ENCODE measurements around the gene CTDSPL.
"Not testable (repeated sequence)": the region's sequence is repeated elsewhere in the genome, so short reads cannot be mapped to it uniquely, and the experiment has no call there.

Gene CTDSPL

DNA sequence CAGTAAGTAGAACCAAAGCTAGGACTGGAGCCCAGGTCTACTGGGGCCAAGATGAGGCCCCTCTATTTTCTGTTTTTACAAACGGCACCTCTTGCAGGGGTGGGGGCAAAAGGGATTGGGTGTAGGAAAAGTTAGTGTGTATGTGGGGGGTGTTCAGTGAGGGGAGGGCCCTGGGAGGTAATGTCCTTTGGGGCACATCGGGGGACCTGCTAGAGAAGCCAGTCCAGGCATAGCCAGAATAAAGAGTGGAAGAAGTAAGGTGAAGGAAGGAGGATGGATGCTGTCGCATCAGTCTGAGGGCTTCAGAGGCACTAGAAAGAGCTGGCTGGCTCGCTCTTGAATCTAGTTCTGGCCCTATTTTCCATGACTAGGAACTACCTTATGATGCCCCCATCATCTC, 165.2 kb downstream of the CTDSPL start:
- ATAC-seq: no peak

DNA sequence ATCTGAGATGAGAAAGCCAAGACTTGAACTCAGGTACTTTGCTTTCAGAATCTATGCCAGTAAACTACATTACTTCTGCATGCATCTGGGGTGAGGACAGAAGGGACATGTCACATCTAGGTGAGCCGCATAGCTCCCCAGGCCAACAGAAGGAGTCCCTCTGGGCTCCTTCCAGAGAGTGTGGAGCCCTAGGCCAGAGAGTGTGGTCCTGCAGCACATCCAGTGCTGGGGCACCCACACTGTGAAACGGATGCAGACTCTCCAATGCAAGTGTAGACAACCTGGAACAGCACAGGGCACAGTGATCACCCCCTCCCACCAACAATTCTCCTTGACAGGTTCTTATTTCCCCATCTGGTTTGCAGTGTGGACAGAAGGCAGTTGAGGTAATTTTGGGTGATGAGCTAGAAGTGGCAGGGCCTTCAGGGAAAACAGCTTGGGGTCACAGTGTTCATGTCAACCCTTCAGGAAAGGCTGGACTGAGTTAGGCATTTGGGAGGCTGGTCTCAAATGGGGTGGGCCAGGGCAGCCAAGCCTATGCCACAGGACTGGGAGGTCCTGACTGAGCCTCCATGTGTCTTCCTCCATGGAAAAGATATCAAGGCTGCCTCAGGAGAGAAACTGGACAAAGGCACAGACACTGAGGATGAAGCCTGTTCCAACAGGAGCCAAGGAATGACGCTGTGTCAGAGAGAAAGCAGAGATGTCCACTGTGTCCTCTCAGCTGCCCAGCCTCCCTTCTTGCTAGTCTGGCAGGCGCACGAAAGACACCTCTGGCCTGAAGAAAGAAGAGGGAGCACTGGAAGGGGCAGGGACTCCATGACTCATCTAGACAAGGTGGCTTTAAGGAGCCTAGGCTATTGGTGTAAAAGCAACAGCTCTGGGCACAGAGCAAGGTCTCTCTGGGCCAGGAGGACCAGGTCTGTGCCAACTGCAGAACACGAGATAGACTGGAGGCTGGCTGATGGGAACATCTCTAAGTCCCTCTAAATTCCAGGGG, 166.1 kb downstream of the CTDSPL start:
- no peak for ATAC-seq

DNA sequence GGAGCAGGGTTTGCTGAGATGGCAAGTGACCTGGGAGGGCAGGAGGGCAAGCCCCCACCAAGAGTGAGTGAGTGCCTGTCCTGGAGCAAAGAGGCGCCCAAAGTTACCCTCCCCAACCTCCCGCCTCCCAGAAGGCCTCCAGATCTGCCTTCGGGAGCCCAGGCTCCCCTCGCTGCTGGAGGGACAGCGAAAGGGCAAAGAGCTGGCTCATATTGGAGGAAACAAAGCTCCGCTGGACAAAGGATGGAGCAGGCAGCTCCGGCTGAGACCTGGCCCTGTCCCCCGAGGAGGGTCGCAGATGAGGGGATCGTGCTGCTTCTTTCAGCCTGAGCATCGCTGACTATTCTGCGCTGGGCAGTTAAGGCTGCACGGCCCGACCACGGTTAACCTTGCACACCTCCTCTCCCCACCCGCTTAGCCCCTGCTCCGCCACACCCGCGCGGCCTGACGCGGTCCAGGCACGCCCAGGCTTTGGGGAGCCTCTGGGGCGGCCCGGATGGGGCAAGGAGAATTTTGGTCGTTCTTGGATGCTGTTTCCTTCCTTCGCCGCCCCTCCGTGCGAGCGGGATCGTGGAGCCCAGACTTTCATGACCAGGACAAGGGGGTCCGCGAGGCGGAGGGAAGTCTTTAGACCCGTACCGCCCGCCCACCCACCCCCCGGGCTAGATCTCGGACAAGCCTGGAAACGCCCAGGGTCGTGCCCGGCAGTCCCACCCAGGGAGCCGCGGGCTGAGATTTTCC, 167.1 kb downstream of the CTDSPL start:
- ATAC-seq: no peak

DNA sequence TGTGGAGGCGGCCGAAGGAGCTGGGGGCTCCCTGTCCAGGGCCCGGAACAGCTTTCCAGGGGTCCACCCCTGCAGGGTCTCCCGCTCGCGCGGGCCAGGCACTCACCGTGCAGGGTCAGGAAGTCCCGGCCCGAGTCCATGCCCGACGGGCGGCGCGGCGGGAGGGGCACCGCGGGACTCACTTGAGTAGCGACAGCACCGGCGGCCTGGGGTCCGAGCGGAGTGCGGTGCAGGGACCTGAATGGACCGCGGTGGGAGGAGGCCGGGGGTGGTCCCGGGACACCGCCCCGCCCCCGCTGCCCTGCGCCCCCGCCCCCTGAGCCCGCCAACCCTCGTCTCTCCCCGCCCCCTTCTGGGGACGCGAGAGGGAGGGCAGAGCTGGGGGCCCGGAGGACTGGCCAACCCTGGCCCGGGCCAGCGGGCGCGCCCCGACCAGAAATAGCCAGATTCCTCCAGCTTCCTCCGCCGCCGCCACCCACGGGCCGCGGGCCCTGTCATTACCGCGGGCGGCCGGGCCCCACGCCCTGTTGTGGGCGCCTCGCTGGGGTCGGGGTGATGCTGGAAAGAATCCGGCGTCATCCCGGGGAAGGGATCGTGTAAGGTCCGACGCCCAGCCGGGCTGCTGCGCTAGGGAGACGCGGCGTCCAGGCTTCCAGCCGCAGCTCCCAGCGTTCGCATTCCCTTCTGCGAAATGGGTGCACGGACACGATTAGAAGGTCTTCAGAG, 167.9 kb downstream of the CTDSPL start, which contains the start of gene PLCD1:
PLCD1 (minus strand) TSS at position 243 of the 726 bp plus-strand sequence; CDS start at position 140, 103 bp downstream.
- no peak for ATAC-seq

DNA sequence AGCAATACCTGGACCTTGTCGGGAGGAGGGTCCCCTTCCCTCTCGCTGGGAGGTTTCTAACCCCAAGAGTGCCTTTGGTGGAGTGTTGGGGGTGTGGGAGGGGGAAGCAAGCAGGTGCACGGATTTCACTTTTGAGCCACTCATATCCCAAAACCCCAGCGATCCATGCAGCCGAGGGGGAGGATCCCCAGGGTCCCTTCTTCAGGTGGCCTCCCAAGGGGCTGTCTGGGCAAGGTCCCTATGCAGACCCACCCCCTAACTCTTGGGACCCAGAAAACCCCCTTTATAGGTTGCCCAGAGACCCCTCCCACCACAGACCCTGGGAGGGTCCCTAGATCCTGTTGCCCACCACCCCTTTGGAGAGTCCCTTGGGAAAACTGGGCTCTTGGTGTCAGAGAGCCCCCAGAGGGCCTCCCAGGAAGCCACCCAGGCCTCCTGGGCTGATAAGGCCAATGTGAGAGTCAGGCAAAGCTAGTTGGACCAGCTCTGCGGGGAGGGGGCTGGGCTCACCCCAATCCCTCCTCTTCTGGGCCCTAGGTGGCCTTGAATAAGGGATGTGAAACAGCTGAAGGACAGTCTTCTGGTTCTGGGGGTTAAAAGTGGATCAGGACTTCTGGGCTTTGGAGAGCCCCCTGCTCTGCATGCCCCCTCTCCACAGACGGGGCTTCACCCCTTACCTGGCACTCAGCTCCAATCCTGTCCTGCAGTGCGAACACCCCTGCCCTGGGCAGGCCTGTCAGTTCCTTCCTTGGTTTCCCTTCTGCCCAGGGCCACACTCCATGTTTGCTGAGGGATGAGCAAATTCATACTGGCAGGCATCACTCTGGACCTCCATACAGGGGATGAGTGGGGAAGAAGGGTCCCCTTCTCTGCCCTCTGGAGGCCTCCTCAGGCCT, 168.7 kb downstream of the CTDSPL start:
- ATAC-seq: no peak

DNA sequence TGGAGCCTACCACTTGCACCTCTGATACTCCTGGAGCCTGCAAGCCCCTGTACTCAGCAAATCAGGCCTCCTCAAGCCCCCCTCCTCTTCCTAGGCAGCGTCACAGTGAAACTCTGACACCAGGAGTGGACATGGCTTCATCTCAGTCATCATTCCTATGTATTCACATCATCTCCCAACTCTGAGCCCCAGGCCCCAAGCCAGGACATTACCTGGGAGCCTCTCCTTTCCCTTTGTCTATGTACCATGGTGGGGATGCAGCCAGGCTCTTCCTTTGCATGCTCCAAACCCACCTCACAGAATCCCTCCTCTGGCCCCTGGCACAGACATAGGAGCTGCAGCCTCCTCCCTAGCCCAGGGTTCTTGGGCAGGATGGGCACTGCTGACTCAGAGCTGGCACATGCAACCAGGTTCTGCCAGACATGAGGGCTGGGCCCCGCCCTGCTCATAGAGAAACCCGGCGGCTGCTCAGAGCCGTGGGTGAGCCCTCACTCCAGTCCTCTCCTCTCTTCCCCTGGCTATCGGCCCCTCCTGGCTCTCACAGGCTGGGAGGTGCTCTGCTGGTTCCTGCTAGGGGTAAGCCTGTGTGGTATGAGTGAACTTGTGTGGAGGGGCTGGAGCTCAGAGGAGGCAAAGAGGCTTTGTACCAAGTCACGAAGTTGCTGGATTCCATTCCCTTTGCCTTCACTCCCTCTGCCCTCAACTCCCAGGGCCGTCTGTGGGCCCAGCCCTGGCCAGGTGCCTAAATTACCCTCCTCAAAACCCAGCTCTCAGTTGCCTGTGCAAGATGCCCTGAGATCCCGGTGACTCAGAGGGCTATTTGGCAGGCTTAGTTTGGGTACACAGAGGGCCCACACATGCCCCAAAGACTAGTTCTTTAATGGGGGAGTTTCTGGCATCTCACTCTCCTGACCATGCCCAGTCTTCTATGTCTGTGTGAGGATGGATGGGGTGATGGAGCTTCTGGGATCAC, 169.6 kb downstream of the CTDSPL start:
- ATAC-seq: peak; percentile 86 to 88

DNA sequence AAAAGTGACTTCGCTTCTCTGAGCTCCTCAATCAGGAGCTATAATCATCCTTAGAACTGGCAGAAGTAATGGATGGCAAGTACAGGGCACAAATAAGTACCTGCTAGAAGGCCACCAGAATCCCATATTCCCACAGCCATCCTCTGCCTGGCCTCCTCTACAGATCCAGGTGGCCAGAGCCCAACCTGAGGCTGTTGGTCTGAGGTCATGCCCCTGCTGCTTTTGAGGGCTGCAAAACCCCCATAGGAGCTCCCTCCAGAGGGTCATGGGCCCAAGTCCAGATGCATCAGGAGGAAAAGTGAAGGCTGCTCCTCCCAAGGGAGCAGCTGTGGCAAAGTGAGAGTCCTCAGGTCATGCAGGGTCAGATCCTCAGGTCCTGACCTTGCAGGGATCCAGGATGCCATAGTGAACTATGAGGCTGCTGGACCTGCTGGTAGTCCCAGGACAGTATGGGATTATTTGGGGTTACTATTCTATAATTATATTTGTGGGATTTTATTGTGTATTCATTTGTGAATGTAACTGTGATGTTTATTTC, 170.7 kb downstream of the CTDSPL start:
- no peak for ATAC-seq

DNA sequence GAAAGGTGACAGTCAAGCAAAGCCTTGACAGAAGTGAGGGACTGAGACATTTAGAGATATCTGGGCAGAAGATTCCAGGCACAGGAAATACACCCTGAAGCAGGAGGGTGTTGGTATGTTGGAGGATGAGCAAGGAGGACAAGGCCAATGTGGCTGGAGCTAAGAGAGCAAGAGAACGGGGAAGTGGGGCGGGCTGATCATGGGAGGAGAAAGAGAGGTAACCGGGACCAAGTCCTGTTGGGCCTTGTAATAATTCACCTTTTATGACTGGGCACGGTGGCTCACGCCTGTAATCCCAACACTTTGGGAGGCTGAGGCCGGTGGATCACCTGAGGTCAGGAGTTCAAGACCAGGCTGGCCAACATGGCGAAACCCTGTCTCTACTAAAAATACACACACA, 171.9 kb downstream of the CTDSPL start:
- not testable (repeated sequence) for ATAC-seq
